IMR-90 (cell line): ENCODE results near the gene TBC1D16. TPM values are rescaled to one million over a fixed set of nuclear protein-coding genes. Genes with fewer than 3 reads are reported as not detected.

Source experiments
- ATAC-seq: fragments of 200-7000 bp; cut with Tn5 transposase; 2 replicates; pipeline ENCODE4 v1.9.1; 2020; ENCODE audit warnings: low read depth, mild to moderate bottlenecking, moderate library complexity
- BruUV-seq: library from RNA; stranded (reverse); fragments of 400-500 nt; replicated peaks from 2 replicates; lab custom pipeline; 2021; lab: Mats Ljungman, UMichigan
- CTCF ChIA-PET: fragments of 300-600 bp; formaldehyde crosslinking; extraction: SDS; loops from one replicate; lab custom pipeline; 2021; ENCODE audit warnings: antibody characterized with exemption; lab: Yijun Ruan, JAX
- POLR2A ChIA-PET: fragments of 300-600 bp; sonication (Branson Sonifier 250); formaldehyde crosslinking; loops from one replicate; lab custom pipeline; 2022; ENCODE audit warnings: antibody characterized with exemption; ENCODE audit not compliant: unreplicated experiment; lab: Charles Lee
- DNase-seq: peaks from one replicate; pipeline ENCODE4 v3.0.0; 2013
- H2AFZ ChIP-seq: replicated peaks from 2 replicates; pipeline ENCODE3; 2013; ENCODE audit warnings: low read length, mild to moderate bottlenecking; ENCODE audit not compliant: poor library complexity
- H2AK5ac ChIP-seq: 2 replicates; pipeline ENCODE4 v1.6.1; 2013; ENCODE audit warnings: low read depth, low read length, inconsistent platforms
- H2AK9ac ChIP-seq: replicated peaks from 2 replicates; pipeline ENCODE3; 2013; ENCODE audit warnings: mild to moderate bottlenecking, low read depth, low read length, moderate library complexity; ENCODE audit not compliant: poor library complexity
- H2BK120ac ChIP-seq: 2 replicates; pipeline ENCODE4 v1.6.1; 2013; ENCODE audit warnings: low read depth, low read length, inconsistent platforms
- H2BK15ac ChIP-seq: 3 replicates; pipeline ENCODE4 v1.6.1; 2013; ENCODE audit warnings: low read depth, low read length, inconsistent platforms
- H2BK20ac ChIP-seq: 2 replicates; pipeline ENCODE4 v1.6.1; 2013; ENCODE audit warnings: low read depth, mild to moderate bottlenecking, inconsistent platforms, low read length, moderate library complexity
- H2BK5ac ChIP-seq: 2 replicates; pipeline ENCODE4 v1.6.1; 2013; ENCODE audit warnings: mild to moderate bottlenecking, low read depth, low read length, inconsistent platforms; ENCODE audit not compliant: poor library complexity, severe bottlenecking
- H3K14ac ChIP-seq: replicated peaks from 2 replicates; pipeline ENCODE4 v1.6.1; 2013; ENCODE audit warnings: low read depth, low read length, inconsistent platforms
- H3K18ac ChIP-seq: 2 replicates; pipeline ENCODE4 v1.6.1; 2013; ENCODE audit warnings: low read depth, low read length, control low read depth
- H3K23ac ChIP-seq: 2 replicates; pipeline ENCODE4 v1.6.1; 2013; ENCODE audit warnings: low read depth, low read length, inconsistent platforms
- H3K27ac ChIP-seq: 2 replicates; pipeline ENCODE4 v1.5.1; 2013; ENCODE audit warnings: mild to moderate bottlenecking, control low read depth, low read length; ENCODE audit not compliant: insufficient read depth
- H3K27me3 ChIP-seq: 2 replicates; pipeline ENCODE4 v1.6.1; 2013; ENCODE audit warnings: low read length; ENCODE audit not compliant: control insufficient read depth, insufficient read depth
- H3K36me3 ChIP-seq: 2 replicates; pipeline ENCODE4 v1.6.1; 2013; ENCODE audit warnings: low read length, mixed read lengths; ENCODE audit not compliant: control insufficient read depth, insufficient read depth
- H3K4ac ChIP-seq: 2 replicates; pipeline ENCODE4 v1.6.1; 2013; ENCODE audit warnings: low read depth, low read length, inconsistent platforms
- H3K4me1 ChIP-seq: 2 replicates; pipeline ENCODE4 v1.6.1; 2013; ENCODE audit warnings: low read length, mixed read lengths; ENCODE audit not compliant: control insufficient read depth, insufficient read depth
- H3K4me2 ChIP-seq: 2 replicates; pipeline ENCODE4 v1.6.1; 2013; ENCODE audit warnings: low read depth, mild to moderate bottlenecking, control low read depth, low read length, moderate library complexity
- H3K4me3 ChIP-seq: 2 replicates; pipeline ENCODE4 v1.5.1; 2013; ENCODE audit warnings: low read depth, mild to moderate bottlenecking, control low read depth, low read length, moderate library complexity; ENCODE audit not compliant: insufficient read depth
- H3K56ac ChIP-seq: 2 replicates; pipeline ENCODE4 v1.6.1; 2013; ENCODE audit warnings: low read length, inconsistent platforms; ENCODE audit not compliant: insufficient read depth; ENCODE audit errors: extremely low read depth
- H3K79me1 ChIP-seq, 2 experiments: 2 replicates each; pipeline ENCODE4 v1.6.1; 2013; ENCODE audit warnings: low read length in 2 of 2, inconsistent platforms in 1 of 2, low read depth in 1 of 2
- H3K9ac ChIP-seq: 2 replicates; pipeline ENCODE4 v1.6.1; 2013; ENCODE audit warnings: low read depth, low read length, control low read depth
- H3K9me1 ChIP-seq: 2 replicates; pipeline ENCODE4 v1.6.1; 2013; ENCODE audit warnings: low read length, inconsistent platforms; ENCODE audit not compliant: insufficient read depth
- H3K9me3 ChIP-seq: 2 replicates; pipeline ENCODE4 v1.6.1; 2013; ENCODE audit warnings: low read length; ENCODE audit not compliant: control insufficient read depth, insufficient read depth
- H4K20me1 ChIP-seq: 2 replicates; pipeline ENCODE4 v1.6.1; 2013; ENCODE audit warnings: low read length, inconsistent platforms; ENCODE audit not compliant: insufficient read depth
- H4K5ac ChIP-seq: 2 replicates; pipeline ENCODE4 v1.6.1; 2013; ENCODE audit warnings: mild to moderate bottlenecking, low read depth, low read length, control low read depth
- H4K8ac ChIP-seq, 2 experiments: 2 replicates each; pipeline ENCODE4 v1.6.1; 2013; ENCODE audit warnings: low read depth in 2 of 2, low read length in 2 of 2, control low read depth in 1 of 2, inconsistent platforms in 1 of 2
- H4K91ac ChIP-seq: 2 replicates; pipeline ENCODE4 v1.6.1; 2013; ENCODE audit warnings: low read depth, low read length, inconsistent platforms; ENCODE audit not compliant: insufficient read depth
- BHLHE40 ChIP-seq: fragments of 150-350 bp; IDR thresholded peaks from 2 replicates; pipeline ENCODE4 v1.6.1; 2016; ENCODE audit warnings: mild to moderate bottlenecking, low read depth, low read length
- CEBPB ChIP-seq: IDR thresholded peaks from 2 replicates; pipeline ENCODE4 v1.6.1; 2012; ENCODE audit warnings: low read depth, low read length, improper control_type of control experiment
- CHD1 ChIP-seq: IDR thresholded peaks from 2 replicates; pipeline ENCODE4 v1.6.1; 2012; ENCODE audit warnings: low read depth, low read length, improper control_type of control experiment
- FOS ChIP-seq: fragments of 150-350 bp; IDR thresholded peaks from 2 replicates; pipeline ENCODE4 v1.6.1; 2016; ENCODE audit warnings: low read depth, low read length
- MAFK ChIP-seq: IDR thresholded peaks from 2 replicates; pipeline ENCODE4 v1.6.1; 2012; ENCODE audit warnings: low read depth, low read length, improper control_type of control experiment
- MAZ ChIP-seq: IDR thresholded peaks from 2 replicates; pipeline ENCODE4 v1.6.1; 2012; ENCODE audit warnings: low read depth, mild to moderate bottlenecking, low read length, improper control_type of control experiment, moderate library complexity, borderline replicate concordance
- MXI1 ChIP-seq: IDR thresholded peaks from 2 replicates; pipeline ENCODE4 v1.6.1; 2012; ENCODE audit warnings: low read depth, mild to moderate bottlenecking, low read length, moderate library complexity, borderline replicate concordance
- NFE2L2 ChIP-seq: fragments of 150-350 bp; IDR thresholded peaks from 2 replicates; pipeline ENCODE4 v1.6.1; 2016; ENCODE audit warnings: low read depth, mild to moderate bottlenecking, low read length
- RCOR1 ChIP-seq: IDR thresholded peaks from 2 replicates; pipeline ENCODE4 v1.6.1; 2012; ENCODE audit warnings: mild to moderate bottlenecking, low read length, improper control_type of control experiment; ENCODE audit not compliant: insufficient replicate concordance
- SMC3 ChIP-seq: fragments of 150-350 bp; IDR thresholded peaks from 2 replicates; pipeline ENCODE4 v1.6.1; 2016; ENCODE audit warnings: low read depth, mild to moderate bottlenecking, antibody characterized with exemption, low read length, moderate library complexity
- WGBS, 2 experiments: methylation state at CpG; one replicate each; pipeline versions ENCODE4 v1.1.5 to v1.1.7; 2013; ENCODE audit warnings: missing lambda C conversion rate in 2 of 2; ENCODE audit not compliant: insufficient read length in 1 of 2; ENCODE audit errors: extremely low coverage in 2 of 2; 5-methylcytosine and 5-hydroxymethylcytosine counted together
- dilution Hi-C: fragments of 300-500 bp; cut with HindIII; formaldehyde crosslinking; loops from one replicate; pipeline ENCODE4 v1.14.3; 2018; ENCODE audit warnings: low sequenced_read_pairs; ENCODE audit not compliant: unreplicated experiment
- in situ Hi-C: fragments of 300-500 bp; cut with MboI; formaldehyde crosslinking; loops from 3 replicates; pipeline ENCODE4 v1.14.3; 2019; ENCODE audit warnings: low sequenced_read_pairs, inconsistent platforms, mixed read lengths
- intact Hi-C: fragments of 100-400 bp; cut with micrococcal nuclease; formaldehyde crosslinking; loops from 2 replicates; pipeline ENCODE4 v1.10.0; 2022
- polyA plus RNA-seq, 3 experiments: library from polyadenylated mRNA; depleted of rRNA; stranded (reverse); fragments of >200 nt; gene quantifications; 2 replicates each; pipeline ENCODE4 v1.2.3, GENCODE V29; 2012; ENCODE audit warnings: low replicate concordance in 1 of 3
- total RNA-seq: library from RNA; depleted of rRNA; stranded (reverse); fragments of >200 nt; gene quantifications from 2 replicates; pipeline ENCODE4 v1.2.3, GENCODE V29; 2012
- TF ChIP-seq, protein P1 (sequence below): fragments of 150-350 bp; IDR thresholded peaks from 2 replicates; pipeline ENCODE4 v1.6.1; 2017; ENCODE audit warnings: mild to moderate bottlenecking, antibody characterized with exemption, low read length, low read depth
- TF ChIP-seq, protein P2 (sequence below): conservative IDR thresholded peaks from 2 replicates; pipeline ENCODE4 v1.5.1; 2012; ENCODE audit warnings: mild to moderate bottlenecking, low read depth, low read length, improper control_type of control experiment

Gene TBC1D16
- total and polyA plus RNA-seq, 2 of the 4 experiments (the other 2 are of a cell fraction) = 10.1 to 16.7 TPM

DNA sequence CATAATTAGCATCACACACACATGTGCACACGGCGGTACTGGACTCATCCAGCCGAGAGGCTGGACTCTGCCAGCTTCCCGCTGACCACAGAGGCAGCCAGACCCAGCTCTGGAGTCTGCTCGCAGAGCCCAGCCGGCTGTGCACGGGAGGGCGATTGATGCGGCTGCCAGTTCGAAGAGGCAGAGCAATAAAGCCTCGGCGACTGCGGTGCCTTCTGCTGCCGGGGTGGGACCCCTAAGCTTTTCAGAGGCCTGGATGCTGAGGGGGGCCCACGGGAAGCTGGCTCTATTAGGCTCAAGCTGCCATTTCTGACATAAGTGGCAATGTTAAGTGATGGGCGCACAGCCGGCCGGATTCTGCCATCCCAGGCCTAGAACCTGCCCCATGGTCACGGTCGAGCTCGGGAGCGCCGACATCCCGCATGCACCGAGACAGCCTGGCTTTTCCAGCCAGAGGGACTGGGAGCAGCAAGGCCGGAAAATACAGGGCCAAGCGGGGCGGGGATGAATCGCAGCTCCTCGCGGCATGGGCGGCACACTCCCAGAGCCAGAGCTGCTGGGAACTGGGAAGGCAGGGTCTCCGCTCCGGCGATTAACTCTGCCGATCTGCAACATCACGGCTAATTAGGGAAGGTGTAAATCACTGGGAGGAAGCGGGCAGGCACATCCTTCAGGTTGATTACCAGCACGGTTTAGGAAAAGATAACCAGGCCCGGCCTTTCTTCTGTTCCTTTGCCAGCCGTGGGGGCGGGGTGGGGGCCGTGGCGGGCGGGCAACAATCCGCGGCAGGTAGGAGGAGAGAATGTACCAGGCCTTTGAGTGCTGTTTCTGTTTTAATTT lies 57.7 kb downstream of the TBC1D16 start:
- no peak overlapping the region for H3K56ac ChIP-seq
- H2AK5ac ChIP-seq = no peak overlapping the region
- H4K91ac ChIP-seq = no peak overlapping the region
- no peak overlapping the region for H3K27ac ChIP-seq
- no peak overlapping the region for H2AK9ac ChIP-seq
- DNase-seq = no peak
- dilution Hi-C loops = no loop called here
- no peak overlapping the region for H4K8ac ChIP-seq
- peaks cover 5% of the 10 kb centered on the region; the same call in 1 of the 2 replicates for H3K9me1 ChIP-seq
- ChIA-PET CTCF (no interaction called here), POLR2A (no interaction called here)
- TF ChIP-seq, protein P1, sequence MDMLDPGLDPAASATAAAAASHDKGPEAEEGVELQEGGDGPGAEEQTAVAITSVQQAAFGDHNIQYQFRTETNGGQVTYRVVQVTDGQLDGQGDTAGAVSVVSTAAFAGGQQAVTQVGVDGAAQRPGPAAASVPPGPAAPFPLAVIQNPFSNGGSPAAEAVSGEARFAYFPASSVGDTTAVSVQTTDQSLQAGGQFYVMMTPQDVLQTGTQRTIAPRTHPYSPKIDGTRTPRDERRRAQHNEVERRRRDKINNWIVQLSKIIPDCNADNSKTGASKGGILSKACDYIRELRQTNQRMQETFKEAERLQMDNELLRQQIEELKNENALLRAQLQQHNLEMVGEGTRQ = no peak
- TF ChIP-seq CHD1 (no peak), BHLHE40 (no peak), MAFK (no peak), CEBPB (no peak), NFE2L2 (no peak), MXI1 (no peak), SMC3 (no peak), RCOR1 (no peak), MAZ (no peak), FOS (no peak)
- TF ChIP-seq, protein P2, sequence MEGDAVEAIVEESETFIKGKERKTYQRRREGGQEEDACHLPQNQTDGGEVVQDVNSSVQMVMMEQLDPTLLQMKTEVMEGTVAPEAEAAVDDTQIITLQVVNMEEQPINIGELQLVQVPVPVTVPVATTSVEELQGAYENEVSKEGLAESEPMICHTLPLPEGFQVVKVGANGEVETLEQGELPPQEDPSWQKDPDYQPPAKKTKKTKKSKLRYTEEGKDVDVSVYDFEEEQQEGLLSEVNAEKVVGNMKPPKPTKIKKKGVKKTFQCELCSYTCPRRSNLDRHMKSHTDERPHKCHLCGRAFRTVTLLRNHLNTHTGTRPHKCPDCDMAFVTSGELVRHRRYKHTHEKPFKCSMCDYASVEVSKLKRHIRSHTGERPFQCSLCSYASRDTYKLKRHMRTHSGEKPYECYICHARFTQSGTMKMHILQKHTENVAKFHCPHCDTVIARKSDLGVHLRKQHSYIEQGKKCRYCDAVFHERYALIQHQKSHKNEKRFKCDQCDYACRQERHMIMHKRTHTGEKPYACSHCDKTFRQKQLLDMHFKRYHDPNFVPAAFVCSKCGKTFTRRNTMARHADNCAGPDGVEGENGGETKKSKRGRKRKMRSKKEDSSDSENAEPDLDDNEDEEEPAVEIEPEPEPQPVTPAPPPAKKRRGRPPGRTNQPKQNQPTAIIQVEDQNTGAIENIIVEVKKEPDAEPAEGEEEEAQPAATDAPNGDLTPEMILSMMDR = no peak
- H2BK5ac ChIP-seq = no peak overlapping the region
- H4K5ac ChIP-seq = no peak overlapping the region
- no peaks in the 10 kb centered on the region for H3K4me1 ChIP-seq
- H3K18ac ChIP-seq = no peak overlapping the region
- no peak overlapping the region for H3K4me2 ChIP-seq
- ATAC-seq = no peak
- no peaks in the 10 kb centered on the region for H3K9me3 ChIP-seq
- no TSS peak for BruUV-seq
- H3K9ac ChIP-seq = no peak overlapping the region
- no peak overlapping the region for H3K14ac ChIP-seq
- H4K20me1 ChIP-seq = peaks cover 5% of the 10 kb centered on the region; the same call in 1 of the 2 replicates
- no peak overlapping the region for H2AFZ ChIP-seq
- no peaks in the 10 kb centered on the region for H3K27me3 ChIP-seq
- in situ Hi-C loops = no loop called here
- H3K79me1 ChIP-seq = peaks cover 10 to 22% of the 10 kb centered on the region in 2 experiments; a peak in 2 of 4 replicates
- intact Hi-C loops = no loop called here
- no peak overlapping the region for H2BK15ac ChIP-seq
- no peak overlapping the region for H2BK20ac ChIP-seq
- no peak overlapping the region for H3K23ac ChIP-seq
- H3K4ac ChIP-seq = no peak overlapping the region
- WGBS, 2 experiments = 85% methylated on average over 15 of the region's 47 CpGs; no CpG with 5 or more reads in 1 of the 2 experiments
- no peak overlapping the region for H3K4me3 ChIP-seq
- H2BK120ac ChIP-seq = no peak overlapping the region
- no peaks in the 10 kb centered on the region; the same call in 1 of the 2 replicates for H3K36me3 ChIP-seq
